CD4-positive, alpha-beta T cell treated with Interleukin-6 at 100 ng/mL for 8 hours (primary cell): Measurements from ENCODE around the gene GSDMA.
"Not testable (repeated sequence)": the region's sequence is repeated elsewhere in the genome, so short reads cannot be mapped to it uniquely, and the experiment has no call there.

Experiments
- DNase-seq: peaks from one replicate; pipeline ENCODE4 v3.0.0-alpha.2; 2020; ENCODE audit warnings: mixed read lengths, low spot score

The GSDMA gene

DNA sequence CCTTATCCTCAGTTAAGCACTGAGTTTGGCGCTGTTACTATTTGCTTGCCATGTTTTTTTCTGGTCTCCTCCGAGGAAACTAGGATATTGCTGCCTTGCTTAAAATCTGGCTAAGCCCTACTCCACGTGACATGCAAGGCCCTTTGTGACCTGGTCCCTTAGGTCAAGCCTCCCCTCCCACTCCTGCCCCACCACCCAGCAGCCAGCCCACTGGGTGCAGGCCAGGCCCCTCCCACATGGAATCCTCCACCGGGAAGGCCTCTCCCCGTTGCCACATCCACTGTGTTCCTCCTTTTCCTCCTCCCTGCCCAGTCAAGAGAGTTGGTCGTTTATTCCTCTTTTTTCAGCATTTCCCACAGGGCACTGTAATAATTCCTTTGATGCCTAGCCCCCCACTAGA, 34.0 kb downstream of the GSDMA start:
- no peak for DNase-seq

DNA sequence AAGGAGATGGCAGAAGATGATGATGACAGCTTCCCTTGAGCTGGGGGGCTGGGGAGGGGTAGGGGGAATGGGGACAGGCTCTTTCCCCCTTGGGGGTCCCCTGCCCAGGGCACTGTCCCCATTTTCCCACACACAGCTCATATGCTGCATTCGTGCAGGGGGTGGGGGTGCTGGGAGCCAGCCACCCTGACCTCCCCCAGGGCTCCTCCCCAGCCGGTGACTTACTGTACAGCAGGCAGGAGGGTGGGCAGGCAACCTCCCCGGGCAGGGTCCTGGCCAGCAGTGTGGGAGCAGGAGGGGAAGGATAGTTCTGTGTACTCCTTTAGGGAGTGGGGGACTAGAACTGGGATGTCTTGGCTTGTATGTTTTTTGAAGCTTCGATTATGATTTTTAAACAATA, 34.7 kb downstream of the GSDMA start:
- no peak for DNase-seq

DNA sequence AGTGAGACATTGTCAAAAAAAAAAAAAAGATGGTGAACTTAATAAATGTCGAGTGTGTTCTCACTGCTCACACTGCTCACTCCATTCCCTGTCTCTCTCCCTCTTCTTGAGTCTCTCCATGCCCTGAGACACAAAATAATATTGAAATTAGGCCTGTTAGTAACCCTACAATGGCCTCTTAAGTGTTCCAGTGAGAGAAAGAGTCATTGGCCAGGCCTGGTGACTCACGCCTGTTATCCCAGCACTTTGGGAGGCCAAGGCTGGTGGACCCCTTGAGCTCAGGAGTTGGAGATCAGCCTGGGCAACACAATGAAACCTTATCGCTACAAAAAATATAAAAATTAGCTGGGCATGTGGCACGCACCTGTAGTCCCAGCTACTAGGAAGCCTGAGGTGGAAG, 36.3 kb downstream of the GSDMA start:
- DNase-seq: no peak

DNA sequence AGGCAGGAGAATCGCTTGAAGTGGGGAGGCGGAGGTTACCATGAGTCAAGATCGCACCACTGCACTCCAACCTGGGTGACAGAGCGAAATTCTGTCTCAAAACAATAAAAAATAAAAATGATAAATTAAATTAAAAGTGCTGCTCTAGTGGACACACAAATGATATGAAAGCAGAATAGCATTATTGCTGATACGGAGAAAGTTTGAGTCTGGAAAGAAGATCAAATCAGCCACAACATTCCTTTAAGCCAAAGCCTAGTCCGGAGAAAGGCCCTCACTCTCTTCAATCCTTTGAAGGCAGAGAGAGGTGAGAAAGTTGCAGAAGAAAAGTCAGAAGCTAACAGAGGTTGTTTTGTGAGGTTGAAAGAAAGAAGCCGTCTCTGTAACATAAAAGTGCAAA, 37.4 kb downstream of the GSDMA start:
- no peak for DNase-seq

DNA sequence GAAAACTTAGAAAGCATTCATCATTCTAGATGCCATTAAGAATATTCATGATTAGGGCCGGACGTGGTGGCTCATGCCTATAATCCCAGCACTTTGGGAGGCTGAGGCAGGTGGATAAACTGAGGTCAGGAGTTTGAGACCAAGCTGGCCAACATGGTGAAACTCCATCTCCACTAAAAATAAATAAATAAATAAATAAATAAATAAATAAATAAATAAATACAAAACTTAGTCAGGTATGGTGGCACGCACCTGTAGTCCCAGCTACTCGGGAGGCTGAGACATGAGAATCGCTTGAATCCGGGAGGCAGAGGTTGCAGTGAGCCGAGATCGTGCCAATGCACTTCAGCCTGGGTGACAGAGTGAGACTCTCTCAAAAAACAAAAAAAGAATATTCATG, 38.5 kb downstream of the GSDMA start:
- DNase-seq: not testable (repeated sequence)

DNA sequence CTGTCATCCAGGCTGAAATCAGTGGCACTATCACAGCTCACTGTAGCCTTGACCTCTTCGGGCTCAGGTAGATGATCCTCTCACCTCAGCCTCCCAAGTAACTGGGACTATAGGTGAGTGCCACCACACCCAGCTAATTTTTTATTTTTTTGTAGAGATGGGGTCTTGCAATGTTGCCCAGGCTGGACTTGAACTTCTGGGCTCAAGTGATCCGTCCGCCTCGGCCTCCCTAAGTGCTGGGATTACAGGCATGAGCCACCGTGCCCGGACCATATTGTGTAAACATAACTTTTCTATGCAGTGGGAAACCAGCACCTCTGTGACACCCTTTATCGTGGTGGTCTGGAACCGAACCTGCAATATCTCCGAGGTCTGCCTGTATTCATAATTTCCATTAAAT, 41.3 kb downstream of the GSDMA start:
- DNase-seq: no peak

DNA sequence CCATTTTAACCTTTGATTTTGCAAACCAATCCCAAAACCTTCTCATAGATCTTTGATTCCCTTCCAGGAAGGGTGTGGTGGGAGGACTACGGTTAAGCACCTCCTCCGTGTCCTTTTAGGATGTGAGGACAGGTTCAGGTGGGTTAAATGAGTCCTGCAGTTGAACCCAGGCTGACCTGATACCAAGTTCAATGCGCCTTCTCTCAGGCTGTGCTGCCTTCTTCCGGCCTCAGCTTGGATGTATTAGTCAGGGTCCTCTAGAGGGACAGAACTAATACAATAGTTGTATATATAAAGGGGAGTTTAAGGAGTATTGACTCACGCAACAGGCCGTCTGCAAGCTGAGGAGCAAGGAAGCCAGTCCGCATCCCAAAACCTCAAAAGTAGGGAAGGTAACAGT, 41.9 kb downstream of the GSDMA start:
- DNase-seq: no peak

DNA sequence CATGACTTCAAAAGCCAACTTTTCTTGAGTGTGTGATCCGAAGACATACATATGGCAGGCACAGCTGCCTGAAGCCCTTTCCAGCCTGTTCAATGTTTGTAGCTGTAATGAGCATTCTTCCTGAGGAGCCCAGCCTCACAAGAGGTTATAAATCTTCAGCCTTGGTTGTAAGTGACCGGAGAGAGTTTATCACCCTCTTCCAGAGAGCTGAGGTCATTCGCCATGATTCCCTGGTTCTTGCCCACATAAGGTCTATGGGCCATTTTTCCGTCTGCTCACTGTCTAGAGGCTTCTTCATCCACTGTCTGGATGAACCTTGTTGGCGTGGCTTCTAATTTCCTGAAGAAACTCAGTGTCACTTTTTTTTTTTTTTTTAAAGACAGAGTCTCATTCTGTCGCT, 42.7 kb downstream of the GSDMA start:
- DNase-seq: no peak

DNA sequence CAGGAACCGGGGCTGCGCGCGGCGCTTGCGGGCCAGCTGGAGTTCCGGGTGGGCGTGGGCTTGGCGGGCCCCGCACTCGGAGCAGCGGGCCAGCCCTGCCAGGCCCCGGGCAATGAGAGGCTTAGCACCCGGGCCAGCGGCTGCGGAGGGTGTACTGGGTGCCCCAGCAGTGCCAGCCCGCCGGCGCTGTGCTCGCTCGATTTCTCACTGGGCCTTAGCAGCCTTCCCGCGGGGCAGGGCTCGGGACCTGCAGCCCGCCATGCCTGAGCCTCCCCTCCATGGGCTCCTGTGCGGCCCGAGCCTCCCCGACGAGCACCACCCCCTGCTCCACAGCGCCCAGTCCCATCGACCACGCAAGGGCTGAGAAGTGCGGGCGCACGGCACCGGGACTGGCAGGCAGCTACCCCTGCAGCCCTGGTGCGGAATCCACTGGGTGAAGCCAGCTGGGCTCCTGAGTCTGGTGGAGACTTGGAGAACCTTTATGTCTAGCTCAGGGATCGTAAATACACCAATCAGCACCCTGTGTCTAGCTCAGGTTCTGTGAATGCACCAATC, 48.2 kb downstream of the GSDMA start:
- not testable (repeated sequence) for DNase-seq

DNA sequence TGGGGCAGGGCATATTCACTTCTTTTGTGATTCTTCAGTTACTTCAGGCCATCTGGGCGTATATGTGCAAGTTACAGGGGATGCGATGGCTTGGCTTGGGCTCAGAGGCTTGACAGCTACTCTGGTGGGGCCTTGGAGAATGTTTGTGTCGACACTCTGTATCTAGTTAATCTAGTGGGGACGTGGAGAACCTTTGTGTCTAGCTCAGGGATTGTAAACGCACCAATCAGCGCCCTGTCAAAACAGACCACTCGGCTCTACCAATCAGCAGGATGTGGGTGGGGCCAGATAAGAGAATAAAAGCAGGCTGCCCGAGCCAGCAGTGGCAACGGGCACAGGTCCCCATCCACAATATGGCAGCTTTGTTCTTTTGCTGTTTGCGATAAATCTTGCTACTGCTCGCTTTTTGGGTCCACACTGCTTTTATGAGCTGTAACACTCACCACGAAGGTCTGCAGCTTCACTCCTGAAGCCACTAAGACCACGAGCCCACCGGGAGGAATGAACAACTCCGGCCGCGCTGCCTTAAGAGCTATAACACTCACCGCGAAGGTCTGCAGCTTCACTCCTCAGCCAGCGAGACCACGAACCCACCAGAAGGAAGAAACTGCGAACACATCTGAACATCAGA, 49.3 kb downstream of the GSDMA start:
- DNase-seq: not testable (repeated sequence)

DNA sequence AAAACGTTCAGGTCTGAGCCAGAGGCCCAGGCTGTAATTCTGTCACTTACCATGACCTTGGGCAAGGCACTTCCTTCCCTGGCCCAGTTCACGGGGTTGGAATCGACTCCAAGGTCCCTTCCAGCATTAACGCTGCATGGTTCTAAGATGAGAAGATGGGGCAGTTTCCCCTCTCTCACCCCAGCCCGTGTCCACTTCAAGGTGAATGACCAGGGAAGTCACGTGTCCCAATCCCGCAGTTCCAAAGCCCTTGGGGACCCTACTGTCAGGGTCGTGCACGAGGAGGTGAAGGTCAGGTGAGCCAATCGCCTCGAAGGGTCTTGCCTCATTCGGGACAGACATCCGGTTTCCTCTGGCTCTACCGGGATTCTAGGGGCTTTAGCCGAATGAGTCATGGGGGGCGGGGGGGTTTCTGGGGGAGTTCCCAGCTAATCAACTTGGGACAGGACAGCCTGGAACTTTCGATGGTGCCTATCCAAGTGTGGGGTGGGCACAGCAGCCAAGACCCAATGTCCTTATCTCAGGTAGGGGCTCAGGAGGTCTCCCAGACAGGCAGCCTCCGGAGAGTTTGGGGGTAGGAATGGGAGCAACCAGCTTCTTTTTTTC, 51.7 kb downstream of the GSDMA start:
- DNase-seq: no peak

DNA sequence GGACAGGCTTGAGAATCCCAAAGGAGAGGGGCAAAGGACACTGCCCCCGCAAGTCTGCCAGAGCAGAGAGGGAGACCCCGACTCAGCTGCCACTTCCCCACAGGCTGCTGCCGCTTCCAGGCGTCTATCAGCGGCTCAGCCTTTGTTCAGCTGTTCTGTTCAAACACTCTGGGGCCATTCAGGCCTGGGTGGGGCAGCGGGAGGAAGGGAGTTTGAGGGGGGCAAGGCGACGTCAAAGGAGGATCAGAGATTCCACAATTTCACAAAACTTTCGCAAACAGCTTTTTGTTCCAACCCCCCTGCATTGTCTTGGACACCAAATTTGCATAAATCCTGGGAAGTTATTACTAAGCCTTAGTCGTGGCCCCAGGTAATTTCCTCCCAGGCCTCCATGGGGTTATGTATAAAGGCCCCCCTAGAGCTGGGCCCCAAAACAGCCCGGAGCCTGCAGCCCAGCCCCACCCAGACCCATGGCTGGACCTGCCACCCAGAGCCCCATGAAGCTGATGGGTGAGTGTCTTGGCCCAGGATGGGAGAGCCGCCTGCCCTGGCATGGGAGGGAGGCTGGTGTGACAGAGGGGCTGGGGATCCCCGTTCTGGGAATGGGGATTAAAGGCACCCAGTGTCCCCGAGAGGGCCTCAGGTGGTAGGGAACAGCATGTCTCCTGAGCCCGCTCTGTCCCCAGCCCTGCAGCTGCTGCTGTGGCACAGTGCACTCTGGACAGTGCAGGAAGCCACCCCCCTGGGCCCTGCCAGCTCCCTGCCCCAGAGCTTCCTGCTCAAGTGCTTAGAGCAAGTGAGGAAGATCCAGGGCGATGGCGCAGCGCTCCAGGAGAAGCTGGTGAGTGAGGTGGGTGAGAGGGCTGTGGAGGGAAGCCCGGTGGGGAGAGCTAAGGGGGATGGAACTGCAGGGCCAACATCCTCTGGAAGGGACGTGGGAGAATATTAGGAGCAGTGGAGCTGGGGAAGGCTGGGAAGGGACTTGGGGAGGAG, 52.5 kb downstream of the GSDMA start, which contains the start of gene CSF3:
Gene CSF3, plus strand, starts transcription at position 436 of the 993 bp plus-strand sequence. Its CDS starts 35 bp downstream, at position 471.
- no peak for DNase-seq

DNA sequence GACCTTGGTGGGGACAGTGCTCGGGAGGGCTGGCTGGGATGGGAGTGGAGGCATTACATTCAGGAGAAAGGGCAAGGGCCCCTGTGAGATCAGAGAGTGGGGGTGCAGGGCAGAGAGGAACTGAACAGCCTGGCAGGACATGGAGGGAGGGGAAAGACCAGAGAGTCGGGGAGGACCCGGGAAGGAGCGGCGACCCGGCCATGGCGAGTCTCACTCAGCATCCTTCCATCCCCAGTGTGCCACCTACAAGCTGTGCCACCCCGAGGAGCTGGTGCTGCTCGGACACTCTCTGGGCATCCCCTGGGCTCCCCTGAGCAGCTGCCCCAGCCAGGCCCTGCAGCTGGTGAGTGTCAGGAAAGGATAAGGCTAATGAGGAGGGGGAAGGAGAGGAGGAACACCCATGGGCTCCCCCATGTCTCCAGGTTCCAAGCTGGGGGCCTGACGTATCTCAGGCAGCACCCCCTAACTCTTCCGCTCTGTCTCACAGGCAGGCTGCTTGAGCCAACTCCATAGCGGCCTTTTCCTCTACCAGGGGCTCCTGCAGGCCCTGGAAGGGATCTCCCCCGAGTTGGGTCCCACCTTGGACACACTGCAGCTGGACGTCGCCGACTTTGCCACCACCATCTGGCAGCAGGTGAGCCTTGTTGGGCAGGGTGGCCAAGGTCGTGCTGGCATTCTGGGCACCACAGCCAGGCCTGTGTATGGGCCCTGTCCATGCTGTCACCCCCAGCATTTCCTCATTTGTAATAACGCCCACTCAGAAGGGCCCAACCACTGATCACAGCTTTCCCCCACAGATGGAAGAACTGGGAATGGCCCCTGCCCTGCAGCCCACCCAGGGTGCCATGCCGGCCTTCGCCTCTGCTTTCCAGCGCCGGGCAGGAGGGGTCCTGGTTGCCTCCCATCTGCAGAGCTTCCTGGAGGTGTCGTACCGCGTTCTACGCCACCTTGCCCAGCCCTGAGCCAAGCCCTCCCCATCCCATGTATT, 53.5 kb downstream of the GSDMA start:
- no peak for DNase-seq

DNA sequence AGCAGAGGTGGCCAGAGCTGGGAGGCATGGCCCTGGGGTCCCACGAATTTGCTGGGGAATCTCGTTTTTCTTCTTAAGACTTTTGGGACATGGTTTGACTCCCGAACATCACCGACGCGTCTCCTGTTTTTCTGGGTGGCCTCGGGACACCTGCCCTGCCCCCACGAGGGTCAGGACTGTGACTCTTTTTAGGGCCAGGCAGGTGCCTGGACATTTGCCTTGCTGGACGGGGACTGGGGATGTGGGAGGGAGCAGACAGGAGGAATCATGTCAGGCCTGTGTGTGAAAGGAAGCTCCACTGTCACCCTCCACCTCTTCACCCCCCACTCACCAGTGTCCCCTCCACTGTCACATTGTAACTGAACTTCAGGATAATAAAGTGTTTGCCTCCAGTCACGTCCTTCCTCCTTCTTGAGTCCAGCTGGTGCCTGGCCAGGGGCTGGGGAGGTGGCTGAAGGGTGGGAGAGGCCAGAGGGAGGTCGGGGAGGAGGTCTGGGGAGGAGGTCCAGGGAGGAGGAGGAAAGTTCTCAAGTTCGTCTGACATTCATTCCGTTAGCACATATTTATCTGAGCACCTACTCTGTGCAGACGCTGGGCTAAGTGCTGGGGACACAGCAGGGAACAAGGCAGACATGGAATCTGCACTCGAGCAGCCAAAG, 54.7 kb downstream of the GSDMA start:
- no peak for DNase-seq

DNA sequence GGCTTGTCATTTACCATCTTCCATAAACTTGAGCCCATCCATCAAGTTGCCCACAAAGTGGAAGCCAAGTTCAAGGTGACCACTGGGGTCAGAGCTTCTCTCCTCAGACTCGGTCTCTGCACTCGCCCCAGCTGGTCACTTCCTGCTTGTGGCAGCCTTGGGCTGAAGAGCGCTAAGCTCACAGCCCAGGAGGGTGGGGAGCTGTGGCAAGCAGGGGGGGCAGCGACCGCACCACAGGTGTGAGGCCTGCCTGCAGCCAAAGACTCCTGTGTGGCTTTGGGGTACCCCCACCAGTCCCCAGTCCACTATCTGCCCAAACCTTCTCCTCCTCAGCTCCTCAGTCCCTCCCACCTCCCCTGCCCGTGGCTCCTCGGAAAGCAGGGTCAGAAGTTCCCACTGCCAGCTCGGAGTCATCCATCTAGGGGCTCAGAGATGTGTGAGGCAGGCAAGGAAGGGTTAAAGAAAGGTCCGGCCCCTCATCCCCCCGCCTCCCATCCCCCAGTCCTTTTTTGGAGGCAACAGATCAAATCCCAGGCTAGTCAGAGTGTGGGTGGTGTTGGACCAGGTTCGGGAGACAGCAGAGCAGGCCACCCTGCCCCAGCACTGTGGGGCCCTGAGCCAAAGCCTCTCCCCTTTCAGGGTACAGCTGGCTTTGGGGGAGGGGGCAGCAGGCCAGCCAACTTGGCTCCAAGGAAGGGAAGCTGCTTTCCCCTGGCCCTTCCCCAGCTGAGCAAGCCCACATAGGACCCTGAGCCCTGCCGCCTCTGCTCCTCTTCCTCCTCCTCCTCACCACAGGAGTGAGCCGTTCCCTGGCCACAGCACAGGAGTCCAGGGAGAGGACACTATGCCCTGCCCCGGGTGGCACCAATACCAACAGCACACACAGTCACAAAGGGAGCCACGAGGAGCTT, 55.7 kb downstream of the GSDMA start:
- DNase-seq: no peak

DNA sequence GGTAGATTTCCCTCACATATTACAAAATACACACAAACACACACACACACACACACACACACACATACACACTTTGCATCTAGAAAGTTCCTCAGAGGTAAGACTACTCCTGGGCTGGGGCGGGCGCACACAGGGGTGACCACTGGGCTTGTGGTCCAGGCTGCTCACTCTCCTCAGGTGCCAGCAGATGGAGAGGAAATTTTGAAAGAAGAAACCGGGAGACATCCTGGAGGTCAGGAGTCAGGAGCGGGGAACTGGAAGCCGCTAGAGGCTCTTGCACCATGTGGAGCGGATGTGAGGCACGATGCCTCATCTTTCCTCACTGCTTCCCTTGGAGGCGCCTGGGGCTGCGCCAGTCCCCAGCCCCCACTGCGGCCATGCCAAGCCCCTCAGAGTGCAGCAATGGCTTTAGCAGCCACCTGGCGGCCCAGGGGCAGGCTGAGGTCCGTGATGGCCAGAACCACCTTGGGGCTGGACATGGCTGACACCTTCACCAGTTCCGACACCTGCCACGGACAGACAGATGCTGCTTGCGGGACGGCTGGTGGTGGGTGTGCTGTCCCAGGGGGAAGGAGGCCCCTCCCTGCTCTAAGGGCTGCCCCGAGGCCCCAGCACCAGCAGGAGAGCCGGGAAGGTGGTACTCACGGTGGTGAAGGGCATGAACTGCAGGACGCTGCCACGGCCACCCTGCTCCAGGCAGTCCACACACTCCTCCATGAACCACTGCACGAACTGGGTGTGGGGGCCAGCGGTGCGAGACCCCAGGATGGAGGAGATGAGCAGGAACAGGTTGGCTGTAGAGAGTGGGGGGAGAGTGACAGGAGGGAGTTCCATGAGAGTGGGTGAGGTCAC, 56.6 kb downstream of the GSDMA start:
- DNase-seq: no peak

DNA sequence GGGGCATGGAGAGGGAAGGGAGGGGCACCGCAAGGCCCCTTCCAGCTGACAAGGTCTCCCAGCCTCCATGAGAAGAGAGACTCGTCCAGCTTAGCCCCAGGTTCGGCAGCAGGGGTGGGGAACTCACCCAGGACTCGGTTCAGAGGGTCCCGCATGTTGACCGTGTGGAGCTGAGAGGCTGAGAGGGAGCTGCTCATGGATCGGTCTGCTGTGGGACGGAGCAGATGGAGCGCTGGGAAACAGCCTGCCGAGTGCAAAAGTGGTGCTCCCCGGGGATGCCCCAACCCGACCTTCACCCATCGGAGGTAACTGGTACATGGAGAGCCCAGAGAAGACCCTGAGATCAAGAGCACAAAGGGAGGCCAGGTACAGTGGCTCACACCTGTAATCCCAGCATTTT, 57.3 kb downstream of the GSDMA start:
- no peak for DNase-seq

DNA sequence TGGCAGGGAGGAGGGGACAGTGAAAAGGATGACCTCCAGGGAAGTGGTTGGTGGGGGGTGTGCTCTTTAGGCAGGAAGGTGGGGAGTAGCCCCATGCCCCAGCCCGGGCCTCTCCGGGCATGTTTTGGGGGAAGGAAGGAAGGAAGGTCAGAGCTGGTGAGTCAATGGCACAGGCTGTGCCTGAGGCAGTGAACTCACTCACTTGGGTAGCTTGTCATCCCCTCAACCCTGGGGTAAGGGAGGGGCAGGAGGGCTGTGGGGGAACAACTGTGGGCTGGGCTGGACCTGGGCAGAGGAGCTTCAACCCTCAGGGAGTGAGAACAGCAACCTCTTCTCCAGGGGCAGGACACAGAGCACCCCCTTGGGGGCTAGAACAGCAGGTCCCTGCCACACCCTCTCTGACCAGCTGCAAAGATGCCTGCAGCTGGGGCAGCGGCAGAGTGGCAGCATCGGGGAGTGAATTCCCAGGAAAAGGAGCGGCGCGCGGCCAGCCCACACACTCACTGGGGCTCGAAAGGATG, 58.7 kb downstream of the GSDMA start:
- no peak for DNase-seq
